B cell (primary cell): ENCODE data around the gene CEP95. TPM values are rescaled to one million over a fixed set of nuclear protein-coding genes. Genes with fewer than 3 reads are reported as not detected.

Source experiments
- ATAC-seq: fragments of 200-7000 bp; cut with Tn5 transposase; one replicate; pipeline ENCODE4 v1.10.0; 2021; ENCODE audit warnings: low read depth, mild to moderate bottlenecking, moderate number of reproducible peaks, moderate library complexity
- CTCF ChIA-PET: fragments of 350-600 bp; sonication (Branson Sonifier 250); formaldehyde crosslinking; loops from one replicate; lab custom pipeline; 2021; ENCODE audit warnings: antibody characterized with exemption, inconsistent platforms; lab: Charles Lee
- POLR2A ChIA-PET: fragments of 350-600 bp; sonication (Branson Sonifier 250); formaldehyde crosslinking; loops from one replicate; lab custom pipeline; 2021; ENCODE audit warnings: antibody characterized with exemption; lab: Charles Lee
- DNase-seq: peaks from one replicate; pipeline ENCODE4 v3.0.0; 2013
- H2AFZ ChIP-seq: 2 replicates; pipeline ENCODE4 v1.6.1; 2012; ENCODE audit warnings: mild to moderate bottlenecking, low read depth, low read length; ENCODE audit not compliant: insufficient read depth, poor library complexity, severe bottlenecking
- H3K27ac ChIP-seq, 2 donors: 1 replicate in 1 of 2; 2 replicates in 1 of 2; pipeline ENCODE4 v1.5.1; 2012 to 2013; ENCODE audit warnings: low read length in 2 of 2, mild to moderate bottlenecking in 2 of 2, moderate library complexity in 1 of 2
- H3K27me3 ChIP-seq, 4 experiments: fragments of 200-600 bp in 1 of 4; sonication (generic) in 1 of 4; replicated peaks in 1 of 4; 1 replicate in 2 of 4; 2 replicates in 2 of 4; pipeline versions ENCODE4 v1.6.1 to v1.7.0; 2013 to 2016; ENCODE audit warnings: low read length in 3 of 4, mild to moderate bottlenecking in 2 of 4, mixed read lengths in 1 of 4, moderate library complexity in 1 of 4; ENCODE audit not compliant: insufficient read depth in 4 of 4, control insufficient read depth in 3 of 4; ENCODE audit errors: control extremely low read depth in 1 of 4
- H3K36me3 ChIP-seq, 2 experiments: replicated peaks in 1 of 2; 1 replicate in 1 of 2; 2 replicates in 1 of 2; pipeline versions ENCODE4 v1.6.1 to v1.7.1; 2013; ENCODE audit warnings: low read length in 1 of 2; ENCODE audit not compliant: insufficient read depth in 2 of 2, control insufficient read depth in 1 of 2; ENCODE audit errors: control extremely low read depth in 1 of 2, extremely low read depth in 1 of 2
- H3K4me1 ChIP-seq, 2 donors: fragments of 200-600 bp in 1 of 2; sonication (generic) in 1 of 2; 1 replicate in 1 of 2; 2 replicates in 1 of 2; pipeline versions ENCODE4 v1.5.1 to v1.6.1; 2013 to 2017; ENCODE audit warnings: low read length in 2 of 2; ENCODE audit not compliant: control insufficient read depth in 2 of 2, insufficient read depth in 2 of 2
- H3K4me2 ChIP-seq: replicated peaks from 2 replicates; pipeline ENCODE3; 2012; ENCODE audit warnings: mild to moderate bottlenecking, low read depth, low read length; ENCODE audit not compliant: poor library complexity, severe bottlenecking
- H3K4me3 ChIP-seq, 5 experiments: fragments of 200-600 bp in 1 of 5; sonication (generic) in 1 of 5; 1 replicate in 3 of 5; 2 replicates in 2 of 5; pipeline versions ENCODE4 v1.5.1 to v1.7.0; 2011 to 2016; ENCODE audit warnings: low read length in 4 of 5, mild to moderate bottlenecking in 4 of 5, low read depth in 2 of 5, control low read depth in 1 of 5, moderate library complexity in 1 of 5; ENCODE audit not compliant: insufficient read depth in 1 of 5; ENCODE audit errors: control extremely low read depth in 1 of 5, extremely low read depth in 1 of 5
- H3K79me2 ChIP-seq: fragments of 200-600 bp; sonication (generic); one replicate; pipeline ENCODE4 v1.6.0; 2016; ENCODE audit warnings: low read length; ENCODE audit not compliant: control insufficient read depth, insufficient read depth
- H3K9ac ChIP-seq: fragments of 200-600 bp; sonication (generic); 2 replicates; pipeline ENCODE4 v1.6.1; 2017; ENCODE audit warnings: mild to moderate bottlenecking, low read length, moderate library complexity
- H3K9me3 ChIP-seq, 3 donors: one replicate each; pipeline versions ENCODE4 v1.6.1 to v1.7.1; 2013; ENCODE audit warnings: low read length in 2 of 3; ENCODE audit not compliant: control insufficient read depth in 2 of 3, insufficient read depth in 1 of 3; ENCODE audit errors: control extremely low read depth in 1 of 3
- H4K20me1 ChIP-seq: 2 replicates; pipeline ENCODE4 v1.6.0; 2012; ENCODE audit warnings: mild to moderate bottlenecking, low read length; ENCODE audit not compliant: insufficient read depth, control insufficient read depth, poor library complexity, severe bottlenecking
- H3K27ac Mint-ChIP-seq: one replicate; pipeline ENCODE4 v1.8.0; 2021; ENCODE audit warnings: mixed read lengths
- H3K27me3 Mint-ChIP-seq: one replicate; pipeline ENCODE4 v1.8.0; 2021; ENCODE audit warnings: mixed read lengths
- H3K4me1 Mint-ChIP-seq: one replicate; pipeline ENCODE4 v1.8.0; 2021; ENCODE audit warnings: mixed read lengths
- H3K4me3 Mint-ChIP-seq: one replicate; pipeline ENCODE4 v1.8.0; 2021; ENCODE audit warnings: mixed read lengths
- H3K9me3 Mint-ChIP-seq: one replicate; pipeline ENCODE4 v1.8.0; 2022; ENCODE audit warnings: mixed read lengths; ENCODE audit not compliant: insufficient read depth
- EZH2 ChIP-seq: IDR thresholded peaks from 2 replicates; pipeline ENCODE4 v1.6.1; 2012; ENCODE audit warnings: borderline replicate concordance, low read depth, mild to moderate bottlenecking, moderate library complexity, low read length; ENCODE audit not compliant: insufficient read depth, poor library complexity, severe bottlenecking
- WGBS: methylation state at CpG from one replicate; pipeline ENCODE4 v1.1.5; 2013; ENCODE audit warnings: missing lambda C conversion rate; ENCODE audit not compliant: insufficient coverage; 5-methylcytosine and 5-hydroxymethylcytosine counted together
- intact Hi-C: fragments of 100-400 bp; cut with micrococcal nuclease; formaldehyde crosslinking; loops from one replicate; pipeline ENCODE4 v1.10.0; 2022
- polyA plus RNA-seq: library from polyadenylated mRNA; depleted of rRNA; stranded (reverse); fragments of >200 nt; gene quantifications from 2 replicates; pipeline ENCODE4 v1.2.3, GENCODE V29; 2012
- total RNA-seq, 2 donors: library from RNA; stranded (reverse); fragments of 120-200 nt in 1 of 2; gene quantifications; 1 replicate in 1 of 2; 2 replicates in 1 of 2; pipeline versions ENCODE4 v1.2.3 to v1.2.4, GENCODE V29; 2013 to 2022
- TF ChIP-seq, protein P1 (sequence below): fragments of 200-600 bp; IDR thresholded peaks from one replicate; pipeline ENCODE4 v1.8.0; 2022; ENCODE audit warnings: antibody characterized with exemption, mild to moderate bottlenecking

CEP95 gene
- total and polyA plus RNA-seq, 2 donors (not counting 1 experiment from before 2014, with no cell fraction given) = 71.1 to 122 TPM

DNA sequence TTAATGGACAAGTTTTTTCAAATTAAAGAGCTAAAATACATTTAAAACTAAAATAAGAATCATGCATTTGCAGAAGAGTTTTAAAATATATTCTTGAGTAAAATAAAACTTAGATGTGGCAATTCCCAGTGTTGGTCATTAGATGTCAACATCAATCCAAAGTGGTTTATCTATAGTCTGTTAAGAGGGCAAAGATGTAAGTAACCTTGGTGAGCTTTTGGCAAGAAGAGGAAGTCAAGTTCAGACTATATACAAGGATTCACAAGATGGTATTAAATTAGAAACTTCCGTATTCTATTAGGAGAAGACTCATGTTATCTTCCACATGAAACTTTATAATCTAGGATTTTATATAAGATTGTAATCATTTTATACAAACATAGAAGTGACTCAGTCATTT, 73.1 kb downstream of the CEP95 start:
- no peak for ATAC-seq
- H2AFZ ChIP-seq = no peak overlapping the region
- H3K27me3 ChIP-seq = no peaks in the 10 kb centered on the region
- no peak for DNase-seq
- H3K9ac ChIP-seq = no peak overlapping the region
- ChIA-PET POLR2A (no interaction called here), CTCF (no interaction called here)
- no CpG with 5 or more reads among the region's 1 CpG for WGBS
- no peak overlapping the region for H3K4me3 ChIP-seq
- H3K4me2 ChIP-seq = no peak overlapping the region
- no peaks in the 10 kb centered on the region for H3K9me3 ChIP-seq
- H3K27ac ChIP-seq = no peak overlapping the region
- H3K79me2 ChIP-seq = no peaks in the 10 kb centered on the region
- peaks cover 13 to 55% of the 10 kb centered on the region in 2 experiments for H3K36me3 ChIP-seq
- intact Hi-C loops = no loop called here
- Mint-ChIP-seq H3K27ac (no peak overlapping the region), H3K27me3 (no peaks in the 10 kb centered on the region), H3K4me1 (no peaks in the 10 kb centered on the region), H3K4me3 (no peak overlapping the region), H3K9me3 (no peaks in the 10 kb centered on the region)
- H3K4me1 ChIP-seq = no peaks in the 10 kb centered on the region
- TF ChIP-seq EZH2 = no peak
- TF ChIP-seq, protein P1, sequence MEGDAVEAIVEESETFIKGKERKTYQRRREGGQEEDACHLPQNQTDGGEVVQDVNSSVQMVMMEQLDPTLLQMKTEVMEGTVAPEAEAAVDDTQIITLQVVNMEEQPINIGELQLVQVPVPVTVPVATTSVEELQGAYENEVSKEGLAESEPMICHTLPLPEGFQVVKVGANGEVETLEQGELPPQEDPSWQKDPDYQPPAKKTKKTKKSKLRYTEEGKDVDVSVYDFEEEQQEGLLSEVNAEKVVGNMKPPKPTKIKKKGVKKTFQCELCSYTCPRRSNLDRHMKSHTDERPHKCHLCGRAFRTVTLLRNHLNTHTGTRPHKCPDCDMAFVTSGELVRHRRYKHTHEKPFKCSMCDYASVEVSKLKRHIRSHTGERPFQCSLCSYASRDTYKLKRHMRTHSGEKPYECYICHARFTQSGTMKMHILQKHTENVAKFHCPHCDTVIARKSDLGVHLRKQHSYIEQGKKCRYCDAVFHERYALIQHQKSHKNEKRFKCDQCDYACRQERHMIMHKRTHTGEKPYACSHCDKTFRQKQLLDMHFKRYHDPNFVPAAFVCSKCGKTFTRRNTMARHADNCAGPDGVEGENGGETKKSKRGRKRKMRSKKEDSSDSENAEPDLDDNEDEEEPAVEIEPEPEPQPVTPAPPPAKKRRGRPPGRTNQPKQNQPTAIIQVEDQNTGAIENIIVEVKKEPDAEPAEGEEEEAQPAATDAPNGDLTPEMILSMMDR = no peak
- no peaks in the 10 kb centered on the region for H4K20me1 ChIP-seq

DNA sequence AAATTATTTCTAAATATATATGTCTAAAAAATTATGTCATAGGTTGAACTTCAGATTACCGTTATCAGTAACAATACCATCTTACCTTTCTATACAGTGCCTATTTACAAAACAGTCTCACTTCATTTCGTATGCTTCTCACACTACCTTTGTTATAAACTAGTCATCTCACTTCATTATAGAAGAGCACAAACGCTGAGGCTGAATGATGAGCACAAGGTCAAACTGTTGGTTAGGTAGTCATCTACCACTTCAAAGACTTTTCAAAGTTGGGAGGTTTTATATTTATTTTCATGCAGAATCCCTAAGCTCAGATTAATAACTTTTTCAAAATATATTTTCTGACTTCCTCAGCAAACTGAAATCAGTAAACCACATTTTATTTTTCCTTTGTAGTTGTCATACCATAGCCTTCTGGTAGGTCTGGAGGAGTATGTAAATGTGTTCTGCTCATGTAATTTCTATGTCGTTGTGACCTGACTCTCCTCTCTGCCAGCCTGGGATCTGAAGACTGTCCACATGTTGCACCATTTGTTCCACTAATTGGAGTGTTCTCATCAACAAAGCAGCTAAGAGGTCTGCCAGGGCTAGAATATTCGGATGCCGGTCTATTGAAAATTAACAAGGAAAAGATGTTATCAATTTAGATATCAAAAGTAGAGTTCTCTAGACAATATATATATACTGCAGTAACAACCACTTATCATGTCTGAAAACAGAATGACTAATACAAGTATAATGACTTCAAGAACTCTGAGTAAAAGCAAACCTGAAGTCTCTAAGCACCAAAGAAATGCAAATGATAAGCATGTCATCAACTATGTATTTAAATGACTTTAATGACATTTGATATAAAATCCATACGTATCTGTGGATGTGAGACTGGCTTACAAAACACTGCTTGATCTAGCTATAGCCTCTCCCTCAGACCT, 73.9 kb downstream of the CEP95 start:
- H3K4me1 ChIP-seq = no peaks in the 10 kb centered on the region
- H3K27me3 ChIP-seq = no peaks in the 10 kb centered on the region
- H3K4me3 Mint-ChIP-seq = no peak overlapping the region
- H4K20me1 ChIP-seq = no peaks in the 10 kb centered on the region
- no peak overlapping the region for H3K27ac ChIP-seq
- peaks cover 14 to 54% of the 10 kb centered on the region in 2 experiments for H3K36me3 ChIP-seq
- H2AFZ ChIP-seq = no peak overlapping the region
- ATAC-seq = no peak
- POLR2A ChIA-PET = no interaction called here
- H3K9me3 Mint-ChIP-seq = no peaks in the 10 kb centered on the region
- WGBS = no CpG with 5 or more reads among the region's 7 CpGs
- H3K4me3 ChIP-seq = no peak overlapping the region
- H3K4me2 ChIP-seq = no peak overlapping the region
- H3K79me2 ChIP-seq = no peaks in the 10 kb centered on the region
- H3K4me1 Mint-ChIP-seq = no peaks in the 10 kb centered on the region
- no peak overlapping the region for H3K27ac Mint-ChIP-seq
- no peak for DNase-seq
- intact Hi-C loops = no loop called here
- no peaks in the 10 kb centered on the region for H3K27me3 Mint-ChIP-seq
- H3K9me3 ChIP-seq = no peaks in the 10 kb centered on the region
- CTCF ChIA-PET = no interaction called here
- TF ChIP-seq EZH2 = no peak
- TF ChIP-seq, protein P1 = no peak
- no peak overlapping the region for H3K9ac ChIP-seq
